Endometrial microvascular endothelial cells (primary cell): ENCODE results near the gene CMSS1. TPM values are rescaled to one million over a fixed set of nuclear protein-coding genes. Genes with fewer than 3 reads are reported as not detected.

Experiments
- total RNA-seq: library from RNA; depleted of rRNA; stranded (reverse); fragments of >200 nt; gene quantifications from one replicate; pipeline ENCODE4 v1.2.3, GENCODE V29; 2015; ENCODE audit errors: inconsistent ontology term

The CMSS1 gene
- total RNA-seq, 1 donor from 2014 or later = 13.2 TPM

Other genes with a start within 250 kb of the CMSS1 start
- gene COL8A1, start 179.3 kb upstream of the CMSS1 start, total RNA-seq = 97.5 TPM